ENCODE measurements around the gene RSU1. TPM values are rescaled to one million over a fixed set of nuclear protein-coding genes. Genes with fewer than 3 reads are reported as not detected.

Gene RSU1
- total RNA-seq, 1 donor from 2014 or later: 81.6 TPM

DNA sequence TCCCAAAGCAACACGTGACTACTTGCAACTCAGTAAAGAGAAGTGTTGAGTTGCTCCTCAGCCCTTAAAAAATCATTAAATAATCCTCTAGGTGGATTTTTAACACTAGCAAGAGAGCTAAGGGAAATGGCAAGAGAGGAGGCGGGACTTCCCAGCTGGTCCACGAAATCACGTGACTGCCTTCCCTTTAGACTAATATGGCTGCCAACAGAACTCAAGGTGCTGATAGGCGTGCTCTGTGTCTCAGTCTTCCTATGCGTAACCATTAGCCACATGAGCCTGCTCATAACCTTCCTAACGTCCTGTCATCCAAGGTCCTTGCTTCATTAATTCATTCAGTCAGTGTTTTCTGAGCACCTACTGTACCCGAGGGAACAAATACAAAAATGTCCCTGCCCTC is 66.0 kb downstream of the RSU1 start:
- Histone ChIP-seq H3K4me1 (no peaks in the 10 kb centered on the region), H3K27me3 (ENCODE audit: low read depth) (no peaks in the 10 kb centered on the region), H3K36me3 (peaks cover 52% of the 10 kb centered on the region), H3K9me3 (no peaks in the 10 kb centered on the region), H3K27ac (no peak overlapping the region), H3K4me3 (no peak overlapping the region)
- intact Hi-C loops (cut with DNase I): no loop called here
- DNase-seq (no peak), ATAC-seq (no peak)
- no peak for TF ChIP-seq CTCF (IDR thresholded peaks at IDR 0.05)

- DNase-seq: no peak
- Histone ChIP-seq H3K27ac (no peak overlapping the region), H3K9me3 (no peaks in the 10 kb centered on the region), H3K4me3 (no peak overlapping the region), H3K27me3 (ENCODE audit: low read depth) (no peaks in the 10 kb centered on the region), H3K36me3 (peaks cover 52% of the 10 kb centered on the region), H3K4me1 (no peaks in the 10 kb centered on the region)
- intact Hi-C loops (cut with DNase I): no loop called here
- ATAC-seq: no peak
- TF ChIP-seq CTCF (IDR thresholded peaks at IDR 0.05): no peak
Observed at GRCh38 chr10:16750461-16750860, 66.8 kb downstream of the RSU1 start.

DNA sequence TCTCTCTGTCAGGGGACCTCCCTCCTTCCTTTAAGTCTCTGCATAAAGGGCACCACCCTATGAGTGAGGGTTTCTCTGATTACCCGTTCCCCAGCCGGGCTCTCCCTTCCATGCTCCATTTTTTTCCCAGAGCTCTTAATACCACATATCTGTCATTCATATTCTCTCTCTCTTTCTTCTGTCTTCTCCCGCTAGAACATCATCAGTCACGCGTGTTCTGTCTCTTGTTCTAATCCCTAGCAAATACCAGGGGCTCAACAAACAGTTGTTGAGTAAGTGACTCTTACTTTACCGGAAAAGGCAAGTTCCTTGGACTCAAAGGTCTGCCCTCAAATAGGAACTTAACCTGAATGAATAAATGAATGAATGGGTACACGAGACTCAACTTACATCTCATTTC is 68.5 kb downstream of the RSU1 start:
- DNase-seq (no peak), ATAC-seq (no peak)
- no peak for TF ChIP-seq CTCF (IDR thresholded peaks at IDR 0.05)
- no peak overlapping the region for H3K27ac ChIP-seq
- intact Hi-C loops (cut with DNase I): no loop called here
- no peaks in the 10 kb centered on the region for H3K27me3 ChIP-seq (ENCODE audit: low read depth)
- no peak overlapping the region for H3K4me3 ChIP-seq
- H3K4me1 ChIP-seq: no peaks in the 10 kb centered on the region
- no peaks in the 10 kb centered on the region for H3K9me3 ChIP-seq
- H3K36me3 ChIP-seq: peaks cover 48% of the 10 kb centered on the region

- intact Hi-C loops (cut with DNase I): no loop called here
- no peaks in the 10 kb centered on the region for H3K4me1 ChIP-seq
Observed at GRCh38 chr10:16746856-16747255, 70.4 kb downstream of the RSU1 start.

GRCh38 chr10:16745061-16745460 is 72.2 kb downstream of the RSU1 start:
- TF ChIP-seq CTCF (IDR thresholded peaks at IDR 0.05): no peak
- DNase-seq: no peak
- ATAC-seq: no peak
- H3K4me3 ChIP-seq: no peak overlapping the region
- no peaks in the 10 kb centered on the region for H3K27me3 ChIP-seq (ENCODE audit: low read depth)
- no peaks in the 10 kb centered on the region for H3K9me3 ChIP-seq
- H3K27ac ChIP-seq: no peak overlapping the region
- H3K36me3 ChIP-seq: peaks cover 11% of the 10 kb centered on the region
- no peaks in the 10 kb centered on the region for H3K4me1 ChIP-seq
- intact Hi-C loops (cut with DNase I): no loop called here

More at GRCh38 chr10:16746856-16747255, 70.4 kb downstream of the RSU1 start:
- Histone ChIP-seq H3K36me3 (peaks cover 29% of the 10 kb centered on the region), H3K4me3 (no peak overlapping the region), H3K27me3 (ENCODE audit: low read depth) (no peaks in the 10 kb centered on the region), H3K9me3 (no peaks in the 10 kb centered on the region), H3K27ac (no peak overlapping the region)
- DNase-seq (no peak), ATAC-seq (no peak)
- TF ChIP-seq CTCF (IDR thresholded peaks at IDR 0.05): no peak
